CD4-positive, alpha-beta T cell treated with Interferon gamma for 1 hour (primary cell): ENCODE data around the gene HDHD3.

Source experiments
- DNase-seq: peaks from one replicate; pipeline ENCODE4 v3.0.0-alpha.2; 2020

The HDHD3 gene

GRCh38 chr9:113361304-113362018 is 15.3 kb downstream of the HDHD3 start:
- no peak for DNase-seq

GRCh38 chr9:113360242-113360842 is 16.4 kb downstream of the HDHD3 start:
- no peak for DNase-seq

- DNase-seq, result no peak
Observed at GRCh38 chr9:113359385-113359784, 17.4 kb downstream of the HDHD3 start.

- no peak for DNase-seq
Observed at GRCh38 chr9:113356686-113357292, 20.0 kb downstream of the HDHD3 start.

- no peak for DNase-seq
Observed at GRCh38 chr9:113355040-113355596, 21.7 kb downstream of the HDHD3 start.

- no peak for DNase-seq
Observed at GRCh38 chr9:113352411-113352810, 24.4 kb downstream of the HDHD3 start.

GRCh38 chr9:113352006-113352405 is 24.8 kb downstream of the HDHD3 start:
- DNase-seq, result no peak

GRCh38 chr9:113350937-113351336 is 25.8 kb downstream of the HDHD3 start:
- peak; percentile 25 for DNase-seq

- DNase-seq, result no peak
Observed at GRCh38 chr9:113350107-113350661, 26.6 kb downstream of the HDHD3 start.

- peak; percentile 15 for DNase-seq
Observed at GRCh38 chr9:113349445-113350094, 27.2 kb downstream of the HDHD3 start, which contains the start of gene BSPRY. BSPRY (plus strand) TSS chr9:113349541; CDS start chr9:113349580, 39 bp downstream.

- no peak for DNase-seq
Observed at GRCh38 chr9:113349066-113349444, 27.7 kb downstream of the HDHD3 start.

GRCh38 chr9:113348437-113348836 is 28.3 kb downstream of the HDHD3 start:
- DNase-seq, result no peak

GRCh38 chr9:113345671-113346070 is 31.1 kb downstream of the HDHD3 start:
- DNase-seq, result no peak

GRCh38 chr9:113345190-113345589 is 31.6 kb downstream of the HDHD3 start:
- no peak for DNase-seq

- no peak for DNase-seq
Observed at GRCh38 chr9:113343732-113344231, 33.0 kb downstream of the HDHD3 start.

GRCh38 chr9:113341712-113342410 is 34.9 kb downstream of the HDHD3 start:
- DNase-seq, result no peak

GRCh38 chr9:113340011-113340699 is 36.6 kb downstream of the HDHD3 start, which contains the start of gene WDR31:
WDR31 (minus strand) TSS chr9:113340275; CDS start chr9:113332022, 8,253 bp downstream.
- DNase-seq, result peak; percentile 75

GRCh38 chr9:113337714-113338113 is 39.1 kb downstream of the HDHD3 start:
- no peak for DNase-seq

- no peak for DNase-seq
Observed at GRCh38 chr9:113331780-113332179, 45.0 kb downstream of the HDHD3 start.

- no peak for DNase-seq
Observed at GRCh38 chr9:113328045-113328782, 48.6 kb downstream of the HDHD3 start.

GRCh38 chr9:113326230-113326629 is 50.6 kb downstream of the HDHD3 start:
- no peak for DNase-seq
